HG03520 (cell line): ENCODE results near the gene LMNTD1.
"Not testable (repeated sequence)": the region's sequence is repeated elsewhere in the genome, so short reads cannot be mapped to it uniquely, and the experiment has no call there.

Source experiments
- ATAC-seq: cut with Tn5 transposase; IDR thresholded peaks from one replicate; pipeline ENCODE4 v1.9.1; 2021; ENCODE audit warnings: mild to moderate bottlenecking, moderate library complexity; ENCODE audit not compliant: unreplicated experiment

The LMNTD1 gene

GRCh38 chr12:25493682-25494081, 59.4 kb downstream of the LMNTD1 start:
- ATAC-seq: no peak

GRCh38 chr12:25491396-25492325, 61.4 kb downstream of the LMNTD1 start:
- no peak for ATAC-seq

- ATAC-seq: not testable (repeated sequence)
Measured at GRCh38 chr12:25488956-25489870, 63.9 kb downstream of the LMNTD1 start.

- ATAC-seq: no peak
Measured at GRCh38 chr12:25482625-25483024, 70.5 kb downstream of the LMNTD1 start.

DNA sequence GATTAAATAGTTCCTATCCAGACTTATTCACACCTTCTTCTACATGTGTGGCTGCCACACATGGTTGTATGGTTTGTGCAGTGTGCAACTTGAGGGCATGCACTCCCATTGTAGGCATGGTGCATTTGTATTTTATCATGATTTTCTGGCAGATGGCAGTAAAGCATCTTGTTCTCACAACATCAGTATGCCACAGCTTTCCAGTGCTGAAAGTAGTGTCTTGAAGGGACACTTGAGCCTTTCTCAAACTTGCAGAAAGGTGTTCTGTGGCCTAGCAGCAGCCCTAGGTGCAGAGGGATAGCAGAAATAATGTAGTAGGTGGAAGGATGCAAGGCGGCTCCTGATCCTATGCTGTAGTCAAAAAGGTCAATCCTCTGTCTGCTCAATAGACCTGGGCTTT, 72.9 kb downstream of the LMNTD1 start:
- no peak for ATAC-seq

DNA sequence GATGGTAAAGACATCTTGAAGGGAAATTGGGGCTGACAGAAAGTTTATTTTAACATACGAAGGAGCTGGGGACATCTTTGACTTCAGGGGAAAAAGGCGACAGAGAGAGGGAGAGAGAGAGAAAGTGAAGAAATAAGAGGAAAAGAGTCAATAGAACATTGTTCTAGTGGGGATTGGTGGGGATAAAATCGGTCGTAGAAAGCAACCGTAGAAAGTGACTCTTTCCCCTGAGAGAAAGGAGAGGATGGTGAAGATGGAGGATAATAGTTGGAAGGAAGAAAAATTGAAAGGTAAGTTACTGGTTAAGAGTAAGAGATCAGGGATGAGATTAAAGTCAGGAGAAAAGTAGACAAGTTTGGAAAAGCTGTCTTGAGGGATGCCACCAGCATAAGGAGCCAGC, 75.9 kb downstream of the LMNTD1 start:
- ATAC-seq: no peak

DNA sequence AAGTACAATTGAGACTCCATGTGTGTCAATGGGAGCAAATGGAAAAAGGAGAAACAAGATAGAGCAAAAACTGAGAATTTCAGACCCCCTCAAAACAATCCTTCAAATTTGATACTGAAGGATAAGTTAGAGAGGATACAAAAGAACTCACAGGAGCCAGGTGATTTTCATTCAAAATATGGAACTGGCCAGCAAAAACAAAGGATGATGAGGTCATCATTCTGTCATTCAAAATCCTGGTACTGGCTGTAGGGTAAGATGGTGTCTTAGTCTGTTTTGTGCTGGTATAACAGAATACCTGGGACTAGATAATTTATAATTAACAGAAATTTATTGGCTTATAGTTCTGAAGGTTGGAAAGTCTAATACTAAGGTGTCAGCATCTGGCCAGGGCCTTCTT, 80.6 kb downstream of the LMNTD1 start:
- no peak for ATAC-seq

- ATAC-seq: no peak
Measured at GRCh38 chr12:25469861-25470260, 83.2 kb downstream of the LMNTD1 start.

GRCh38 chr12:25469368-25469767, 83.7 kb downstream of the LMNTD1 start:
- ATAC-seq: no peak

- ATAC-seq: no peak
Measured at GRCh38 chr12:25463521-25463920, 89.6 kb downstream of the LMNTD1 start.

GRCh38 chr12:25463005-25463404, 90.1 kb downstream of the LMNTD1 start:
- ATAC-seq: no peak

DNA sequence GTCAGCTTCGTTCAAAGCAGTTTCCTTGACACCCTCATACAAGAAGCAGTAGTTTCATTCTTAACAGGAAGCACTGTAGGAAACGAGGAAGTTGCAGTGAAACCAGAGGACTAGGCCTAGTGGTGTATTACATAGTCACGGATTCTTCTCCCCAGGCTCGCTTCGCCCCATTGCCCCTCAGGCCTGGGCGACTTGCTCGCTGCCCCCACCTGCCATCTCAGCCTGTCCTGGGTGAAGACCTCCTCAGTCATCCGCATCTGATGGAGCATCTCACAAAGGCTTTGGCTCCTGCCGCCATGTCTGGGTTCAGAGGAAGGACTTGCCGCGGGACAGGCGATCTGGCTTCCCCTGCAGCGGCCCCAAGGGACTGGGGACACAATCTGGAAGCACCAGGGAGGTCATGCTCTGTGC, 93.5 kb downstream of the LMNTD1 start:
- ATAC-seq: peak; percentile 84

DNA sequence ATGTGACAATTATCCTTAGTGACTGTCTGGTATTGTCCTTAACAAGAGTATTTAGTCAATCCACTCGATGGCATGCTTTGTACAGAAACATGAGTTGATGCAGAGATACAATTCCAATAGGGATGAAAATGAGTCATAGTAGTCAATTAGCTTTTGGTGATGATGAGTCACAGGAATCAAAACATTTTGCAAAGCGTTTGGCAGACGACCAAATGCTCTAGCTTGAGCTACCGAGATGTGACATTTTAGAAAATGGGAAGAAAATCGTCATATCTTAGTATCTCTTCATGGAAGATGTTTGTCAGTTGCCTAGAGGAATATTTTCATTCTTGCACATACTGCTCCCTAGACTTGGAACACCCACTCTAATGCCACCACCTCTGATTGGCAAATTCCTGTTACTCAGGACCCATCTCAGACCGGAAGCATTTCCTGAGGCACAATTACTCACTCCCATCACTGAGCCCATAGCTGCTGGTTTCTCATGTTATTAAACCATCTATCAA, 95.0 kb downstream of the LMNTD1 start:
- no peak for ATAC-seq

GRCh38 chr12:25456474-25456873, 96.6 kb downstream of the LMNTD1 start:
- ATAC-seq: no peak

- no peak for ATAC-seq
Measured at GRCh38 chr12:25455696-25456095, 97.4 kb downstream of the LMNTD1 start.

GRCh38 chr12:25449007-25449406, 104.1 kb downstream of the LMNTD1 start:
- no peak for ATAC-seq

DNA sequence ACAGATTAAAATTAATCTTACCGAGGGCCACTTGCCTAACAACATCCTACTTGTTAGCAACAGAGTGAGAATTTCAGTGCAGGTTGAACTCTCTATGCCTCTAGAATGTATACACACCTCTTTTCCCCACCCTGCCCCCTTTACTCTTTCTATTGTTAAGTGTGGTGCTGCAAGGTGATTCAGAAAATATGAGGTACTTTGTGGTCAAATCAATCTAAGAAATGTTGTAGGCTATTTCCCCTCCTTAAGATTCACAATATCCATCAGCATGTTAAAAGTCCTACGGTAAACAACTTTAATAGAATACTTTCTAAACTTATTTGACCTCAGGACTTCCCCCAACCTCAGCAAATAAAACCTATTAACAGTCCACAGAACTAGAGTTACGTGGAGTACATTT, 106.0 kb downstream of the LMNTD1 start:
- no peak for ATAC-seq

DNA sequence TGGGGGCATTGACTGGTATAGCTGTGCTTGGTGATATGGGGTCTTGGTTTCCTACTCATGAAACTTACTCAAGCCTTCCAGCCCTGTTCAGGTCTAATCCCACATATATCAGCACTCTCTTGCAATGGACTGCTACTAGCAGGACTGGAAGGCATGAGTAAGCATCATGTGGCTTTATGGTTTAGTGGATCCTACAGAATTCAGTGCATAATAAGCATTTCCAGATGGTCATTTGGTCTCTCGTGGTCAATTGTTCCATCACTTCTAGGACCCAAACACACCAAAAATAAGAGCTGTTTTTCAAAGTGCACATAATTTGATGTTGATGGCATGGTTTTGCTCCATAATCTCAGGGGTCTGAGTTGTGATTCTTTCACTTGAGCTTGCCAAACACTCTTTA, 114.4 kb downstream of the LMNTD1 start:
- ATAC-seq: no peak

- ATAC-seq: no peak
Measured at GRCh38 chr12:25436206-25437030, 116.7 kb downstream of the LMNTD1 start.

- ATAC-seq: no peak
Measured at GRCh38 chr12:25435431-25435830, 117.7 kb downstream of the LMNTD1 start.

- no peak for ATAC-seq
Measured at GRCh38 chr12:25434515-25434914, 118.6 kb downstream of the LMNTD1 start.
